ENCODE results near the gene PLEKHG4.

- TF ChIP-seq EZH2 (IDR thresholded peaks at IDR 0.05; ENCODE audit: low read depth) (no peak), CTCF (conservative IDR thresholded peaks at IDR 0.05) (no peak)
These were observed 15.1 kb upstream of the PLEKHG4 start for GRCh38 chr16:67264277-67264676.

All from PC-9 (cell line).